Neural cell (in vitro differentiated cells): ENCODE data around the gene CASZ1. TPM values are rescaled to one million over a fixed set of nuclear protein-coding genes. Genes with fewer than 3 reads are reported as not detected.

Experiments
- H2AFZ ChIP-seq: fragments of 200-600, 300-800 bp; sonication (generic), shearing (Covaris generic); 2 replicates; pipeline ENCODE4 v1.6.0; 2014; ENCODE audit warnings: low read depth, mild to moderate bottlenecking, antibody characterized with exemption, low read length, moderate library complexity
- H3F3A ChIP-seq: fragments of 200-600 bp; shearing (Covaris generic); 2 replicates; pipeline ENCODE4 v1.6.1; 2016; ENCODE audit warnings: mild to moderate bottlenecking, moderate library complexity, mixed read lengths, antibody characterized with exemption, low read length; ENCODE audit not compliant: insufficient read depth, poor library complexity, severe bottlenecking
- H3K27ac ChIP-seq: fragments of 200-600, 300-800 bp; sonication (generic), shearing (Covaris generic); 2 replicates; pipeline ENCODE4 v1.5.1; 2014; ENCODE audit warnings: mild to moderate bottlenecking, low read length, moderate library complexity
- H3K27me3 ChIP-seq: fragments of 300-800, 200-600 bp; sonication (generic), shearing (Covaris generic); 2 replicates; pipeline ENCODE4 v1.6.0; 2014; ENCODE audit warnings: mild to moderate bottlenecking, low read depth, low read length, moderate library complexity; ENCODE audit not compliant: insufficient read depth
- H3K36me3 ChIP-seq: fragments of 300-800, 200-600 bp; sonication (generic), shearing (Covaris generic); 2 replicates; pipeline ENCODE4 v1.5.1; 2014; ENCODE audit warnings: mild to moderate bottlenecking, antibody characterized with exemption, low read length, moderate library complexity; ENCODE audit not compliant: insufficient read depth
- H3K4me2 ChIP-seq: fragments of 300-800, 200-600 bp; sonication (generic), shearing (Covaris generic); 2 replicates; pipeline ENCODE4 v1.6.0; 2014; ENCODE audit warnings: mild to moderate bottlenecking, low read length
- H3K4me3 ChIP-seq: fragments of 300-800, 200-600 bp; sonication (generic), shearing (Covaris generic); 2 replicates; pipeline ENCODE4 v1.5.1; 2014; ENCODE audit warnings: mild to moderate bottlenecking, low read length, moderate library complexity
- H3K79me2 ChIP-seq: fragments of 200-600 bp; shearing (Covaris generic); replicated peaks from 2 replicates; pipeline ENCODE4 v1.6.0; 2014; ENCODE audit warnings: mild to moderate bottlenecking, low read length, moderate library complexity; ENCODE audit not compliant: insufficient read depth
- H3K9ac ChIP-seq: fragments of 300-800, 200-600 bp; sonication (generic), shearing (Covaris generic); 2 replicates; pipeline ENCODE4 v1.6.1; 2016; ENCODE audit warnings: mild to moderate bottlenecking, low read length, mixed read lengths
- H3K9me2 ChIP-seq: fragments of 200-600 bp; shearing (Covaris generic); 2 replicates; pipeline ENCODE4 v1.6.1; 2016; ENCODE audit warnings: mild to moderate bottlenecking, low read length, mixed read lengths; ENCODE audit not compliant: insufficient read depth
- H3K9me3 ChIP-seq: fragments of 200-600, 300-800 bp; sonication (generic), shearing (Covaris generic); 2 replicates; pipeline ENCODE4 v1.6.1; 2016; ENCODE audit warnings: mild to moderate bottlenecking, mixed run types, low read length, moderate library complexity, mixed read lengths
- H4K20me1 ChIP-seq: fragments of 200-600 bp; shearing (Covaris generic); 2 replicates; pipeline ENCODE4 v1.6.1; 2016; ENCODE audit warnings: mild to moderate bottlenecking, mixed run types; ENCODE audit not compliant: insufficient read depth
- EP300 ChIP-seq: fragments of 450-650 bp; conservative IDR thresholded peaks from 2 replicates; pipeline ENCODE4 v1.6.1; 2014; ENCODE audit warnings: antibody characterized with exemption, mild to moderate bottlenecking, moderate library complexity; ENCODE audit not compliant: poor library complexity, severe bottlenecking
- EZH2 ChIP-seq: fragments of 200-600, 300-800 bp; shearing (Covaris generic), sonication (generic); IDR thresholded peaks from 2 replicates; pipeline ENCODE4 v1.6.1; 2014; ENCODE audit warnings: antibody characterized with exemption, low read length, borderline replicate concordance, mild to moderate bottlenecking; ENCODE audit not compliant: insufficient read depth, poor library complexity, severe bottlenecking
- MXI1 ChIP-seq: fragments of 450-650 bp; conservative IDR thresholded peaks from 2 replicates; pipeline ENCODE4 v1.6.1; 2014; ENCODE audit warnings: antibody characterized with exemption, mild to moderate bottlenecking; ENCODE audit not compliant: poor library complexity, severe bottlenecking
- POLR2AphosphoS5 ChIP-seq: IDR thresholded peaks from 2 replicates; pipeline ENCODE4 v1.6.1; 2012
- RAD21 ChIP-seq: fragments of 450-650 bp; conservative IDR thresholded peaks from 2 replicates; pipeline ENCODE4 v1.6.1; 2014; ENCODE audit warnings: antibody characterized with exemption, mild to moderate bottlenecking, moderate library complexity
- SMC3 ChIP-seq: fragments of 450-650 bp; conservative IDR thresholded peaks from 2 replicates; pipeline ENCODE4 v1.6.1; 2014; ENCODE audit warnings: antibody characterized with exemption, mild to moderate bottlenecking, moderate library complexity; ENCODE audit not compliant: poor library complexity
- TAF1 ChIP-seq: IDR thresholded peaks from 2 replicates; pipeline ENCODE4 v1.6.1; 2012; ENCODE audit warnings: low read depth
- polyA plus RNA-seq: library from polyadenylated mRNA; depleted of rRNA; stranded (reverse); fragments of >200 nt; gene quantifications from 2 replicates; pipeline ENCODE4 v1.2.3, GENCODE V29; 2014
- TF ChIP-seq, protein P1 (sequence below): fragments of 450-650 bp; IDR thresholded peaks from 2 replicates; pipeline ENCODE4 v1.5.1; 2014; ENCODE audit warnings: antibody characterized with exemption, mild to moderate bottlenecking, moderate library complexity; ENCODE audit not compliant: poor library complexity, severe bottlenecking
- TF ChIP-seq, protein P2 (sequence below): IDR thresholded peaks from 2 replicates; pipeline ENCODE4 v1.6.1; 2012; ENCODE audit warnings: borderline replicate concordance

Gene CASZ1
- polyA plus RNA-seq, 1 donor from 2014 or later: 0.27 TPM

DNA sequence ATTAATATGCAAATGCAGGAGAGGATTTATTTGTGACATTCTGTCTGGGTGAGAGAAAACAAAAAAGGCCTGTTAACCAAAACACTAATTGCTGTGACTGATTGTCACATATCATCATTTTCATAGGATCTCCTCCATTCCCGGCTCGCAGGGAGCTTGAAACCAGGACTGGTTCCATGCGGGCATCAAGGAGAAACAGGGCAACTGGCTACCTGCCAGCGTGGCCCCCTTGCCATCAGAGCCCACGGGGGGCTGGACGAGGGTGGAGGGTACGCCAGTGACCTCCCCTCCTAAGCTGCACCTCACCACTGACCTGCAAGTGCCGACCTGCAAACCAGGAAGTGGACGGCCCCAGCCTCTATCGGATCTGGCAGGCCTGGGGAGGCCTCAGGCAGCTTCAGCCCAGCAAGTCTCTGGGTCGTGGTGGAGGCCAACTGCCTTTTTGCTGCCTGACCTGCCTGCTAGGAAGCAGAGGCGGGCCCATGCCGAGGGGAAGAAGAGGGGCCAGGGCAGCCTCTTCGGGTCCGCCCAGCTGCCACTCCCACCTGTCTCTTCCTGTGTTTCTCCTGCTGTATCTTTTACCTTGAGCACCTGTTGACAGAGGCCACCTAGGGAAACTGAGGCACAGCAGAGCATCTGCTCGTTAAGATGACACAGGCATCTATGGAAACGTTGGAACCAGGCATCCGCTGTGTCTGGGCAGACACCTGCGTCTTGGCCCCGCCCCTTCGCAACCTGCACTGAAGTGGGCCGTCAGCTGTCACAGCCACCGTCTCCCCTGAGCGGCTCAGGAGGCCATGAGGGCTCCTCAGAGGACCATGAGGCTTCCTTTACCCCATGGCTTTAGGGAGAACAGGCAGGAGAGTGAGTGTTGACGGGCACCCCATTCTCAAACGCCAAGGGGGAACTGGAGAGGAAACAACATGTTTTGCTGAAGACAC lies 74.8 kb downstream of the CASZ1 start:
- H3K4me3 ChIP-seq: no peak overlapping the region
- H3K27me3 ChIP-seq: no peaks in the 10 kb centered on the region
- no peak overlapping the region for H3K27ac ChIP-seq
- no peak overlapping the region for H3K9ac ChIP-seq
- no peaks in the 10 kb centered on the region for H3F3A ChIP-seq
- TF ChIP-seq TAF1 (no peak), SMC3 (no peak), RAD21 (no peak), EP300 (no peak), EZH2 (no peak), POLR2AphosphoS5 (no peak), MXI1 (no peak)
- TF ChIP-seq, protein P1, sequence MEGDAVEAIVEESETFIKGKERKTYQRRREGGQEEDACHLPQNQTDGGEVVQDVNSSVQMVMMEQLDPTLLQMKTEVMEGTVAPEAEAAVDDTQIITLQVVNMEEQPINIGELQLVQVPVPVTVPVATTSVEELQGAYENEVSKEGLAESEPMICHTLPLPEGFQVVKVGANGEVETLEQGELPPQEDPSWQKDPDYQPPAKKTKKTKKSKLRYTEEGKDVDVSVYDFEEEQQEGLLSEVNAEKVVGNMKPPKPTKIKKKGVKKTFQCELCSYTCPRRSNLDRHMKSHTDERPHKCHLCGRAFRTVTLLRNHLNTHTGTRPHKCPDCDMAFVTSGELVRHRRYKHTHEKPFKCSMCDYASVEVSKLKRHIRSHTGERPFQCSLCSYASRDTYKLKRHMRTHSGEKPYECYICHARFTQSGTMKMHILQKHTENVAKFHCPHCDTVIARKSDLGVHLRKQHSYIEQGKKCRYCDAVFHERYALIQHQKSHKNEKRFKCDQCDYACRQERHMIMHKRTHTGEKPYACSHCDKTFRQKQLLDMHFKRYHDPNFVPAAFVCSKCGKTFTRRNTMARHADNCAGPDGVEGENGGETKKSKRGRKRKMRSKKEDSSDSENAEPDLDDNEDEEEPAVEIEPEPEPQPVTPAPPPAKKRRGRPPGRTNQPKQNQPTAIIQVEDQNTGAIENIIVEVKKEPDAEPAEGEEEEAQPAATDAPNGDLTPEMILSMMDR: no peak
- H3K9me3 ChIP-seq: no peaks in the 10 kb centered on the region
- H3K36me3 ChIP-seq: no peaks in the 10 kb centered on the region
- no peak overlapping the region for H2AFZ ChIP-seq
- H3K4me2 ChIP-seq: no peak overlapping the region
- H4K20me1 ChIP-seq: no peaks in the 10 kb centered on the region
- no peaks in the 10 kb centered on the region for H3K9me2 ChIP-seq
- no peaks in the 10 kb centered on the region for H3K79me2 ChIP-seq

DNA sequence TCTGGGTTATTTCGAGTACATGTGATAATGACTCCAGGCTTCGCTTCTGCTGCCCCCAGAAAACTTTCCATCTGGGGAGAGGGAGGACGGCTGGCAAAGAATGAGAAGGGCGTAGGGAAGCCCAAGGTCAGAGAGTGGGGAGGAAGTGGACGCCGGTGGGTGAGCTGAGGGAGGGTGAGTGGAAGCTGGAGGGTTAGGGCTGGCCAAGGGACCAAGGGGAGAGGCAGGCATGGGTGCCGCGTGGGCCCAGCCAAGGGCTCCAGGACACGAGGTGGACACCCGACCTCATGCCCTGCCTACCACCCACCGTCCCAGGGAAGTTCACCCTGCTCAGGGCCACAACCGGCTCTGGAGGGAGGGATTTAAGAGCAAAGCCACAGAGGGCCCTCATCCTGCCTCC lies 75.8 kb downstream of the CASZ1 start:
- Histone ChIP-seq H3K9ac (no peak overlapping the region), H3K9me3 (no peaks in the 10 kb centered on the region), H3K79me2 (no peaks in the 10 kb centered on the region), H3F3A (no peaks in the 10 kb centered on the region), H3K4me3 (no peak overlapping the region), H4K20me1 (no peaks in the 10 kb centered on the region), H3K27ac (no peak overlapping the region), H3K36me3 (no peaks in the 10 kb centered on the region), H3K4me2 (no peak overlapping the region), H2AFZ (no peak overlapping the region), H3K9me2 (no peaks in the 10 kb centered on the region), H3K27me3 (no peaks in the 10 kb centered on the region)
- TF ChIP-seq RAD21 (no peak), SMC3 (no peak), TAF1 (no peak), POLR2AphosphoS5 (no peak), EZH2 (no peak), MXI1 (no peak), EP300 (no peak)
- TF ChIP-seq, protein P1: no peak
- TF ChIP-seq, protein P2, sequence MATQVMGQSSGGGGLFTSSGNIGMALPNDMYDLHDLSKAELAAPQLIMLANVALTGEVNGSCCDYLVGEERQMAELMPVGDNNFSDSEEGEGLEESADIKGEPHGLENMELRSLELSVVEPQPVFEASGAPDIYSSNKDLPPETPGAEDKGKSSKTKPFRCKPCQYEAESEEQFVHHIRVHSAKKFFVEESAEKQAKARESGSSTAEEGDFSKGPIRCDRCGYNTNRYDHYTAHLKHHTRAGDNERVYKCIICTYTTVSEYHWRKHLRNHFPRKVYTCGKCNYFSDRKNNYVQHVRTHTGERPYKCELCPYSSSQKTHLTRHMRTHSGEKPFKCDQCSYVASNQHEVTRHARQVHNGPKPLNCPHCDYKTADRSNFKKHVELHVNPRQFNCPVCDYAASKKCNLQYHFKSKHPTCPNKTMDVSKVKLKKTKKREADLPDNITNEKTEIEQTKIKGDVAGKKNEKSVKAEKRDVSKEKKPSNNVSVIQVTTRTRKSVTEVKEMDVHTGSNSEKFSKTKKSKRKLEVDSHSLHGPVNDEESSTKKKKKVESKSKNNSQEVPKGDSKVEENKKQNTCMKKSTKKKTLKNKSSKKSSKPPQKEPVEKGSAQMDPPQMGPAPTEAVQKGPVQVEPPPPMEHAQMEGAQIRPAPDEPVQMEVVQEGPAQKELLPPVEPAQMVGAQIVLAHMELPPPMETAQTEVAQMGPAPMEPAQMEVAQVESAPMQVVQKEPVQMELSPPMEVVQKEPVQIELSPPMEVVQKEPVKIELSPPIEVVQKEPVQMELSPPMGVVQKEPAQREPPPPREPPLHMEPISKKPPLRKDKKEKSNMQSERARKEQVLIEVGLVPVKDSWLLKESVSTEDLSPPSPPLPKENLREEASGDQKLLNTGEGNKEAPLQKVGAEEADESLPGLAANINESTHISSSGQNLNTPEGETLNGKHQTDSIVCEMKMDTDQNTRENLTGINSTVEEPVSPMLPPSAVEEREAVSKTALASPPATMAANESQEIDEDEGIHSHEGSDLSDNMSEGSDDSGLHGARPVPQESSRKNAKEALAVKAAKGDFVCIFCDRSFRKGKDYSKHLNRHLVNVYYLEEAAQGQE: no peak
